ENCODE measurements around the gene NAGK. TPM values are rescaled to one million over a fixed set of nuclear protein-coding genes. Genes with fewer than 3 reads are reported as not detected.
"Not testable (repeated sequence)": the region's sequence is repeated elsewhere in the genome, so short reads cannot be mapped to it uniquely, and the experiment has no call there.

NAGK gene
- polyA plus RNA-seq, 3 donors = 546 to 789 (median 690) TPM

DNA sequence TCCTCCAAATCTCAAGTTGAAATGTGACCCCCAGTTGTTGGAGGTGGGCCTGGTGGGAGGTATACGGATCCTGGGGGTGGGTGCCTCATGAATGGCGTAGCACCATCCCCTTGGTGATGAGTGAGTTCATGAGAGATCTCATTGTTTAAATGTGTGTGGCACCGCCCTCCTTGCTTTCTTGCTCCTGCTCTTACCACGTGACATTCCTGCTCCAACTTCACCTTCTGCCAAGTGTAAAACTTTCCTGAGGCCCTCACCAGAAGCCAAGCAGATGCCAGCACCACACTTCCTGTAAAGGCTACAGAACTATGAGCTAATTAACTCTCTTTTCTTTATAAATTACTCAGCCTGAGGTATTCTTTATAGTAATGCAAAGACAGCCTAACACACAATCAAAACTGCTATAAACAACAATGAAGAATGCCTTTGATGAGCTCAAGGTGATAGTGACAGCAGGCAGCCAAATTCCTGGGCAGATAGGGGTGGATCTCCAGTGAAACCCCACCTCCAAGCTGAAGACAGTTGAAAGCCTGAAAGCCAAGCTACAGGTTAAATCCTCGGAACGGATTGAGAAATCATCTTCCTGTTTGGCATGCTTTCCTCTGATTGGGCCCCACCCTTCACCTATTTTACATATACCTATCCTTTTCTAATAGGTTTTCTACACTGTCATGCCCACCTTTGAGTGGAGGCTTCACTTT lies 34.7 kb downstream of the NAGK start:
- H3K79me2 ChIP-seq (ENCODE audit: insufficient read depth, low read length) = no peaks in the 10 kb centered on the region
- no peaks in the 10 kb centered on the region for H3K27me3 ChIP-seq (ENCODE audit: control insufficient read depth in 2 of 2, insufficient read depth in 2 of 2, low read length in 2 of 2)
- H3K4me3 ChIP-seq (replicated peaks in 1 of 3; ENCODE audit: low read depth in 2 of 3, low read length in 3 of 3) = no peak overlapping the region
- Mint-ChIP-seq H3K4me1 (peaks cover 14% of the 10 kb centered on the region), H3K27me3 (ENCODE audit: low read depth in 3 of 3) (peaks cover 0 to 4% (median 1%) of the 10 kb centered on the region in 3 donors), H3K4me3 (no peak overlapping the region), H3K9me3 (peaks cover 2 to 17% (median 4%) of the 10 kb centered on the region in 7 donors), H3K36me3 (peaks cover under 1 to 1% of the 10 kb centered on the region in 2 donors), H3K27ac (no peak overlapping the region)
- H3K4me2 ChIP-seq (replicated peaks; ENCODE audit: extremely low read depth, low read length, poor library complexity, severe bottlenecking) = no peak overlapping the region
- no CpG with 5 or more reads among the region's 6 CpGs for WGBS (ENCODE audit: insufficient coverage)
- no peaks in the 10 kb centered on the region for H4K20me1 ChIP-seq (ENCODE audit: insufficient read depth, low read length)
- intact Hi-C loops (cut with micrococcal nuclease) = no loop called here
- no peaks in the 10 kb centered on the region for H3K9me3 ChIP-seq (replicated peaks in 1 of 2; ENCODE audit: control insufficient read depth in 1 of 2, insufficient read depth in 1 of 2, low read length in 2 of 2)
- H2AFZ ChIP-seq (ENCODE audit: insufficient read depth, low read depth, low read length, poor library complexity, severe bottlenecking) = no peak overlapping the region
- TF ChIP-seq, protein P1, sequence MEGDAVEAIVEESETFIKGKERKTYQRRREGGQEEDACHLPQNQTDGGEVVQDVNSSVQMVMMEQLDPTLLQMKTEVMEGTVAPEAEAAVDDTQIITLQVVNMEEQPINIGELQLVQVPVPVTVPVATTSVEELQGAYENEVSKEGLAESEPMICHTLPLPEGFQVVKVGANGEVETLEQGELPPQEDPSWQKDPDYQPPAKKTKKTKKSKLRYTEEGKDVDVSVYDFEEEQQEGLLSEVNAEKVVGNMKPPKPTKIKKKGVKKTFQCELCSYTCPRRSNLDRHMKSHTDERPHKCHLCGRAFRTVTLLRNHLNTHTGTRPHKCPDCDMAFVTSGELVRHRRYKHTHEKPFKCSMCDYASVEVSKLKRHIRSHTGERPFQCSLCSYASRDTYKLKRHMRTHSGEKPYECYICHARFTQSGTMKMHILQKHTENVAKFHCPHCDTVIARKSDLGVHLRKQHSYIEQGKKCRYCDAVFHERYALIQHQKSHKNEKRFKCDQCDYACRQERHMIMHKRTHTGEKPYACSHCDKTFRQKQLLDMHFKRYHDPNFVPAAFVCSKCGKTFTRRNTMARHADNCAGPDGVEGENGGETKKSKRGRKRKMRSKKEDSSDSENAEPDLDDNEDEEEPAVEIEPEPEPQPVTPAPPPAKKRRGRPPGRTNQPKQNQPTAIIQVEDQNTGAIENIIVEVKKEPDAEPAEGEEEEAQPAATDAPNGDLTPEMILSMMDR (IDR thresholded peaks at IDR 0.05) = no peak
- H3K9ac ChIP-seq (ENCODE audit: insufficient read depth, low read length, poor library complexity, severe bottlenecking) = no peak overlapping the region
- peaks cover 7 to 8% of the 10 kb centered on the region in 2 donors for H3K4me1 ChIP-seq (ENCODE audit: control insufficient read depth in 1 of 2, insufficient read depth in 2 of 2, low read length in 2 of 2)
- H3K27ac ChIP-seq (ENCODE audit: low read depth in 1 of 2, low read length in 2 of 2) = no peak overlapping the region
- DNase-seq = no peak
- H3K36me3 ChIP-seq (replicated peaks in 1 of 2; ENCODE audit: control insufficient read depth in 1 of 2, insufficient read depth in 2 of 2, low read length in 2 of 2) = peaks cover 0 to 2% of the 10 kb centered on the region in 2 donors

DNA sequence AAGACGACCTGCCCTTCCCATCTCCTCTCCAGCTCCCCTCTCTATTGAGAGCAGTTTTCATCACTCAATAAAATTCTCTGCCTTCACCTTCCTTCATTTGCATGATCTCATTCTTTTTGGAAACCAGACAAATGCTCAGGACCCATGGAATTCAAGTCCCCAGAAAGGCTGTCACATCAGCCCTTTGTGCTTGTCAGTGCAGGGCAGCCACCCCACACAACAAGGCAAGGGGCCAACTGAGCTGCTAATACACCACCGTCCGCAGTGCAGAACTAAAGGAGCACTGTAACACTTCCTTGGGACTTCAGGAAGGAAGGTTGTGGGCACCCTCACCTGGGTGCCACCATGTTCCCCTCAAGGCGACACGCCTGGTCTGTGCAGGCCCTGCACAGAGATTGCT lies 35.4 kb downstream of the NAGK start:
- Histone ChIP-seq H4K20me1 (ENCODE audit: insufficient read depth, low read length) (no peaks in the 10 kb centered on the region), H3K4me2 (replicated peaks; ENCODE audit: extremely low read depth, low read length, poor library complexity, severe bottlenecking) (no peak overlapping the region), H3K27me3 (ENCODE audit: control insufficient read depth in 2 of 2, insufficient read depth in 2 of 2, low read length in 2 of 2) (no peaks in the 10 kb centered on the region), H2AFZ (ENCODE audit: insufficient read depth, low read depth, low read length, poor library complexity, severe bottlenecking) (no peak overlapping the region), H3K9me3 (replicated peaks in 1 of 2; ENCODE audit: control insufficient read depth in 1 of 2, insufficient read depth in 1 of 2, low read length in 2 of 2) (no peaks in the 10 kb centered on the region), H3K4me3 (replicated peaks in 1 of 3; ENCODE audit: low read depth in 2 of 3, low read length in 3 of 3) (no peak overlapping the region), H3K27ac (ENCODE audit: low read depth in 1 of 2, low read length in 2 of 2) (no peak overlapping the region), H3K9ac (ENCODE audit: insufficient read depth, low read length, poor library complexity, severe bottlenecking) (no peak overlapping the region), H3K36me3 (replicated peaks in 1 of 2; ENCODE audit: control insufficient read depth in 1 of 2, insufficient read depth in 2 of 2, low read length in 2 of 2) (peaks cover 5 to 9% of the 10 kb centered on the region in 2 donors), H3K79me2 (ENCODE audit: insufficient read depth, low read length) (no peaks in the 10 kb centered on the region), H3K4me1 (ENCODE audit: control insufficient read depth in 1 of 2, insufficient read depth in 2 of 2, low read length in 2 of 2) (peaks cover 7 to 8% of the 10 kb centered on the region in 2 donors)
- 94% methylated on average over 2 of the region's 5 CpGs for WGBS (ENCODE audit: insufficient coverage)
- intact Hi-C loops (cut with micrococcal nuclease) = no loop called here
- H3K4me3 Mint-ChIP-seq = no peak overlapping the region
- TF ChIP-seq, protein P1 (IDR thresholded peaks at IDR 0.05) = no peak
- H3K4me1 Mint-ChIP-seq = peaks cover 14% of the 10 kb centered on the region
- H3K36me3 Mint-ChIP-seq = peaks cover 7 to 8% of the 10 kb centered on the region in 2 donors
- no peak for DNase-seq
- peaks cover 2 to 17% (median 4%) of the 10 kb centered on the region in 7 donors for H3K9me3 Mint-ChIP-seq
- peaks cover 0 to 4% (median 1%) of the 10 kb centered on the region in 3 donors for H3K27me3 Mint-ChIP-seq (ENCODE audit: low read depth in 3 of 3)
- no peak overlapping the region for H3K27ac Mint-ChIP-seq

DNA sequence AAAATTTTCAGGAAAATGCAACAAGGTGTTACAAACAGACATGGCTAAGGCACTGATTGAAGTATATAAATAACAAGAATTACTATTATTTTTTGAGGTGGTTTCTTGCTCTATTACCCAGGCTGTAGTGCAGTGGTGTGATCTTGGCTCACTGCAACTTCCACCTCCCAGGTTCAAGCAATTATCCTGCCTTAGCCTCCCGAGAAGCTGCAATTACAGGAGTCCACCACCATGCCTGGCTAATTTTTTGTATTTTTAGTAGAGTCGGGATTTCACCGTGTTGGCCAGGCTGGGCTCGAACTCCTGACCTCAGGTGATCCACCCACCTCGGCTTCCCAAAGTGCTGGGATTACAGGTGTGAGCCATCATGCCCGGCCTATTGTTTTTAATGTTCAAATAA lies 38.0 kb downstream of the NAGK start:
- H3K4me1 Mint-ChIP-seq; H3K9ac ChIP-seq (ENCODE audit: insufficient read depth, low read length, poor library complexity, severe bottlenecking); DNase-seq; H3K27ac ChIP-seq (ENCODE audit: low read depth in 1 of 2, low read length in 2 of 2); H3K4me3 Mint-ChIP-seq; H3K4me1 ChIP-seq (ENCODE audit: control insufficient read depth in 1 of 2, insufficient read depth in 2 of 2, low read length in 2 of 2); H3K4me2 ChIP-seq (replicated peaks; ENCODE audit: extremely low read depth, low read length, poor library complexity, severe bottlenecking); H4K20me1 ChIP-seq (ENCODE audit: insufficient read depth, low read length); H3K27ac Mint-ChIP-seq; intact Hi-C loops (cut with micrococcal nuclease); H3K9me3 ChIP-seq (replicated peaks in 1 of 2; ENCODE audit: control insufficient read depth in 1 of 2, insufficient read depth in 1 of 2, low read length in 2 of 2); H3K4me3 ChIP-seq (replicated peaks in 1 of 3; ENCODE audit: low read depth in 2 of 3, low read length in 3 of 3); H3K27me3 ChIP-seq (ENCODE audit: control insufficient read depth in 2 of 2, insufficient read depth in 2 of 2, low read length in 2 of 2); H2AFZ ChIP-seq (ENCODE audit: insufficient read depth, low read depth, low read length, poor library complexity, severe bottlenecking); H3K79me2 ChIP-seq (ENCODE audit: insufficient read depth, low read length); H3K27me3 Mint-ChIP-seq (ENCODE audit: low read depth in 3 of 3): not testable (repeated sequence)
- H3K36me3 ChIP-seq (replicated peaks in 1 of 2; ENCODE audit: control insufficient read depth in 1 of 2, insufficient read depth in 2 of 2, low read length in 2 of 2) = peaks cover 24 to 36% of the 10 kb centered on the region in 2 donors
- peaks cover 2 to 17% (median 4%) of the 10 kb centered on the region in 7 donors for H3K9me3 Mint-ChIP-seq
- no CpG with 5 or more reads among the region's 6 CpGs for WGBS (ENCODE audit: insufficient coverage)
- H3K36me3 Mint-ChIP-seq = peaks cover 23 to 25% of the 10 kb centered on the region in 2 donors
